TTC549 (cell line): ENCODE measurements around the gene URM1.

Experiments used
- FAIRE-seq: peaks from 2 replicates; lab custom pipeline; 2012; peaks lifted over from hg19 to GRCh38; lab: Jason Lieb, UNC

The URM1 gene

DNA sequence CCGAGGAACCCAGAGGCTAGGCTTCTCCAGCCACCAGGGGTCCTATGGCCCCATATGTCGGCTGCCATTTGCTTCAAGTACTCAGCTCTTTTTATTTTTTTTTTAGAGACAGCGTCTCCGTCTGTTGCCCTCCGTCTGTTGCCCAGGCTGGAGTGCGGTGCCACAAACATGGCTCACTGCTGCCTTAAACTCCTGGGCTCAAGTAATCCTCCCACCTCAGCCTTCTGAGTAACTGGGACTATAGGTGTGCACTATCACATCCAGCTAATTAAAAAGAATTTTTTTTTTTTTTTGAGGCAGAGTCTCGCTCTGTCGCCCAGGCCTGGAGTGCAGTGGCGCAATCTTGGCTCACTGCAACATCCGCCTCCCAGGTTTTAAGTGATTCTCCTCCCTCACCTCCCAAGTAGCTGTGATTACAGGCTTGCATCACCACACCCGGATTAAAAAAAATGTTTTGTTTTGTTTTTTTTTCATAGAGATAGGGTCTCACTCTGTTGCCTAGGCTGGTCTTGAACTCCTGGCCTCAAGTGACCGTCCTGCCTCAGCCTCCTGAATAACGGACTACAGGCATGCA, 58.4 kb downstream of the URM1 start:
- no peak for FAIRE-seq

DNA sequence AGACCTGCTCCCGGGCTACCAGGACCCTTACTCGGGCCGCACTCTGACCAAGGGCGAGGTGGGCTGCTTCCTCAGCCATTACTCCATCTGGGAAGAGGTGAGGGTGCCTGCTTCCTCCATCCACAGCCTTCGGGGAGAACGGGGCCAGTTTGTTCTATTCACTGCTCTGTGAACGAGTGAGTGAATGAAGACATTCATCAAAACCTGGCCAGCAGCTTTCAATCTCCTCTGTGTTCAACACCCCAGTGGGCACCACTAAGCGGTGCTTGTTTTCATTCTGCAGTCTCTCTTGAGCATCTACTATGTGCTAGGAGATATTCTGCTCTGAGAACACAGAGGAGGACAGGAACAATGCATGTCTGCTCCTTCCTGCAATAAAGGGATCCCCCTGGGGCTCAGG, 60.0 kb downstream of the URM1 start:
- FAIRE-seq = no peak

GRCh38 chr9:128434340-128434739, 63.2 kb downstream of the URM1 start:
- FAIRE-seq = no peak

GRCh38 chr9:128435611-128436010, 64.4 kb downstream of the URM1 start:
- FAIRE-seq = no peak

DNA sequence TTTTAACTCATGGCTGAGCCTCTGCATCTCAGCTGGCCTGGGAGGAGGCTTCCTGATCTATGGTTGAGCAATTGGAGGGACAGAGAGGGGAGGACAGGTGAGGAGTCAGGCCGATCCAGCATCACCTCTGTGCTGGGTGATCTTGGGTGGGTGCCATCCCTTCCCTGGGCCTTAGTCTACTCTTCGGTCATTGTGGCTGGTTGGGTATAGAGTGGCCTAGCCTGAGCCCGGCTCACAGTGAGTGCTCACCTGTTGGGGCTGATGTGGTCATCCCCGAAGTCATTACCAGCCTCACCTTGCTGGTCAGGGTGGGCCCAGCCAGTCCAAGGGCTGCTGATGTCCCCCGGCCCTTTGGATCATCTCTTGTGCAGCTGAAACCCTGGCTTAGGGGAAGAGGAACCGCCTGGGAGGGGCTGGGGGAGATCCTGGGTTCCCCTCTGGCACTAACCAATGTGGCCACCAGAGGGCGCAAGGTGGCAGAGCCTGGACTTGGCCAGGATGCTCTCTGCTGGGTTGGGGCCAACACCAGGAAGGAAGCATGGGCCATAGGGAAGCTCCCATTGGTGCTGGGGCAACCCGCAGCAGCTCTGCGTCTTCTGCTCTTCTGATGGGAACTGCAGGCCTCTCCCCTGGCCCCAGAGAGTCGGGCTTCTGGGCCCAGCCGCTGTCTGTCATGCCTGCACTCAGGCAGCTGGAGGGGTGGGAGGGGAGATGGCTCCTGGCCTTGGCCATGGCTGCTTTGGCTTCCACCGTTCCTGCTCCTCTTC, 67.4 kb downstream of the URM1 start:
- FAIRE-seq = no peak

DNA sequence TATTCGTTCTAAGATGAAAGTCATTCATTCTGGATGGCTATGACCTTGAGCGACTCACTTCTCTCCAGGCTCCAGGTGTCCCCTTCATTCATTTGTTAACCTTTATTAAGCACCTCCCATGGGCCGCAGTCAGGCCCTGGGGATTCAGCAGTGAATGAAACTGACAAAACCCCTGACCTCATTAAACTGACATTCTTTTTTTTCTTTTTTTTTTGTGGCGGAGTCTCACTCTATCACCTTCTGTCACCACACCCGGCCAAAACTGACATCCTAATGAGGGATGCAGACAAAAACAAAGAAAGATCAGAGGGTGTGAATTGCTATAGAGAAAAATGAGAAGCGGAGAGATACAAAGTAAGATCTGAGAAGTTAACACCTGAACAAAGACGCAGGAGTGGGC, 68.1 kb downstream of the URM1 start:
- no peak for FAIRE-seq
